ENCODE measurements around the gene PTPRT. TPM values are rescaled to one million over a fixed set of nuclear protein-coding genes. Genes with fewer than 3 reads are reported as not detected.

PTPRT gene
- total RNA-seq, 1 experiment from 2014 or later: not detected

DNA sequence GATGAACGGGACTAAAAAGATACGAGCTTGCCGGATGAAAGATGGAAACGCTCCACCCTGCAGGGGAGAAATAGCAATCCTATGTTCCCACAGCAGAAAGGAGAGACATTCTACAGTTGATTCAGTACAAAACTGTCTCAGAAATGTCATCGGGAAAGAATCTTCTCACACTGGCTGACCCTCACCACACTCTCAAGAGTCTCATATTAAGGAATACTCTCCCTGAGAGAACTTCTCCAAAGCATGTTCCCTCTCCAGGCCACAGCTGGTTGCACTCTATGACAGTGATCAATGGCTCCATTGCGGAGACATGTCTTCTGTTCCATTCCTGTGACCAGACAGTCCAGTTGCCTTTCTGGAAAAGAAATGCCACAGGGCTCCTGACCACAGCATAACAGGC, 813.6 kb downstream of the PTPRT start:
- H2AFZ ChIP-seq (ENCODE audit: low read depth, low read length, poor library complexity, severe bottlenecking): no peak overlapping the region
- POLR2A ChIA-PET: no interaction called here
- no peak overlapping the region for H3K4me3 ChIP-seq (replicated peaks in 1 of 2; ENCODE audit: low read depth in 1 of 2, low read length in 2 of 2)
- H3K9me2 ChIP-seq (ENCODE audit: insufficient read depth): no peaks in the 10 kb centered on the region
- peaks cover 12 to 44% of the 10 kb centered on the region in 2 experiments; a peak in 2 of 4 replicates for H3K9me3 ChIP-seq (ENCODE audit: control insufficient read depth in 1 of 2, insufficient read depth in 1 of 2, low read depth in 1 of 2, low read length in 2 of 2)
- H3K27ac ChIP-seq (ENCODE audit: low read depth, low read length): no peak overlapping the region
- intact Hi-C loops (cut with micrococcal nuclease): no loop called here
- CTCF ChIA-PET: no interaction called here
- TF ChIP-seq, protein P1, sequence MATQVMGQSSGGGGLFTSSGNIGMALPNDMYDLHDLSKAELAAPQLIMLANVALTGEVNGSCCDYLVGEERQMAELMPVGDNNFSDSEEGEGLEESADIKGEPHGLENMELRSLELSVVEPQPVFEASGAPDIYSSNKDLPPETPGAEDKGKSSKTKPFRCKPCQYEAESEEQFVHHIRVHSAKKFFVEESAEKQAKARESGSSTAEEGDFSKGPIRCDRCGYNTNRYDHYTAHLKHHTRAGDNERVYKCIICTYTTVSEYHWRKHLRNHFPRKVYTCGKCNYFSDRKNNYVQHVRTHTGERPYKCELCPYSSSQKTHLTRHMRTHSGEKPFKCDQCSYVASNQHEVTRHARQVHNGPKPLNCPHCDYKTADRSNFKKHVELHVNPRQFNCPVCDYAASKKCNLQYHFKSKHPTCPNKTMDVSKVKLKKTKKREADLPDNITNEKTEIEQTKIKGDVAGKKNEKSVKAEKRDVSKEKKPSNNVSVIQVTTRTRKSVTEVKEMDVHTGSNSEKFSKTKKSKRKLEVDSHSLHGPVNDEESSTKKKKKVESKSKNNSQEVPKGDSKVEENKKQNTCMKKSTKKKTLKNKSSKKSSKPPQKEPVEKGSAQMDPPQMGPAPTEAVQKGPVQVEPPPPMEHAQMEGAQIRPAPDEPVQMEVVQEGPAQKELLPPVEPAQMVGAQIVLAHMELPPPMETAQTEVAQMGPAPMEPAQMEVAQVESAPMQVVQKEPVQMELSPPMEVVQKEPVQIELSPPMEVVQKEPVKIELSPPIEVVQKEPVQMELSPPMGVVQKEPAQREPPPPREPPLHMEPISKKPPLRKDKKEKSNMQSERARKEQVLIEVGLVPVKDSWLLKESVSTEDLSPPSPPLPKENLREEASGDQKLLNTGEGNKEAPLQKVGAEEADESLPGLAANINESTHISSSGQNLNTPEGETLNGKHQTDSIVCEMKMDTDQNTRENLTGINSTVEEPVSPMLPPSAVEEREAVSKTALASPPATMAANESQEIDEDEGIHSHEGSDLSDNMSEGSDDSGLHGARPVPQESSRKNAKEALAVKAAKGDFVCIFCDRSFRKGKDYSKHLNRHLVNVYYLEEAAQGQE (IDR thresholded peaks at IDR 0.05; ENCODE audit: low read depth): no peak
- TF ChIP-seq, protein P2, sequence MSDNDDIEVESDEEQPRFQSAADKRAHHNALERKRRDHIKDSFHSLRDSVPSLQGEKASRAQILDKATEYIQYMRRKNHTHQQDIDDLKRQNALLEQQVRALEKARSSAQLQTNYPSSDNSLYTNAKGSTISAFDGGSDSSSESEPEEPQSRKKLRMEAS (IDR thresholded peaks at IDR 0.05): no peak
- TF ChIP-seq SIN3A (IDR thresholded peaks at IDR 0.05; ENCODE audit: low read depth) (no peak), POLR2A (IDR thresholded peaks at IDR 0.05; ENCODE audit: borderline replicate concordance, extremely low read depth, insufficient read depth, insufficient read length) (no peak), TCF7L2 (IDR thresholded peaks at IDR 0.05; ENCODE audit: borderline replicate concordance, extremely low read depth, insufficient read depth, insufficient read length) (no peak), CTCF (IDR thresholded peaks at IDR 0.05 in 2 of 3, conservative IDR thresholded peaks at IDR 0.05 in 1 of 3; ENCODE audit: borderline replicate concordance in 1 of 3, insufficient read depth in 1 of 3, low read depth in 2 of 3, low read length in 2 of 3) (no peak), ZFX (IDR thresholded peaks at IDR 0.05) (no peak), YY1 (IDR thresholded peaks at IDR 0.05; ENCODE audit: extremely low read depth, insufficient replicate concordance, low read depth, low read length) (no peak), SP1 (IDR thresholded peaks at IDR 0.05; ENCODE audit: low read depth) (no peak), CEBPB (IDR thresholded peaks at IDR 0.05; ENCODE audit: low read depth) (no peak)
- TF ChIP-seq, protein P3, sequence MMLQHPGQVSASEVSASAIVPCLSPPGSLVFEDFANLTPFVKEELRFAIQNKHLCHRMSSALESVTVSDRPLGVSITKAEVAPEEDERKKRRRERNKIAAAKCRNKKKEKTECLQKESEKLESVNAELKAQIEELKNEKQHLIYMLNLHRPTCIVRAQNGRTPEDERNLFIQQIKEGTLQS (IDR thresholded peaks at IDR 0.05): no peak
- no peaks in the 10 kb centered on the region for H3K36me3 ChIP-seq (ENCODE audit: control insufficient read depth in 1 of 2, insufficient read depth in 2 of 2, low read length in 2 of 2)
- H3K4me2 ChIP-seq (ENCODE audit: low read length): no peak overlapping the region
- RAD21 ChIA-PET (ENCODE audit: low non-redundant PET in 1 of 2, low total read pairs in 2 of 2, uncharacterized antibody in 2 of 2, unreplicated experiment in 2 of 2): no interaction called here
- H4K20me1 ChIP-seq (ENCODE audit: insufficient read depth): no peaks in the 10 kb centered on the region
- no peaks in the 10 kb centered on the region for H3K4me1 ChIP-seq (ENCODE audit: control insufficient read depth in 1 of 2, insufficient read depth in 2 of 2, low read length in 2 of 2)
- no peaks in the 10 kb centered on the region for H3K27me3 ChIP-seq (ENCODE audit: insufficient read depth, low read length)
- no peak for DNase-seq (ENCODE audit: low read depth, low spot score)
- H3K9ac ChIP-seq (ENCODE audit: low read length): no peak overlapping the region
- ATAC-seq: no peak
- no peaks in the 10 kb centered on the region for H3K79me2 ChIP-seq (ENCODE audit: insufficient read depth, low read length)
- BruUV-seq (replicated peaks): no TSS peak

All from HCT116 (cell line).